Esophagus muscularis mucosa (tissue), 4 donors: ENCODE data around the gene SLC35E1. TPM values are rescaled to one million over a fixed set of nuclear protein-coding genes. Genes with fewer than 3 reads are reported as not detected.

Source experiments
- DNase-seq: peaks from one replicate; pipeline ENCODE4 v3.0.0-alpha.2; 2017; ENCODE audit errors: extremely low spot score
- H3K27ac ChIP-seq, 4 donors: fragments of 200-600 bp; sonication (generic); replicated peaks in 1 of 4; 1 replicate in 3 of 4; 2 replicates in 1 of 4; pipeline ENCODE4 v1.5.1; 2016 to 2019; ENCODE audit warnings: mild to moderate bottlenecking in 1 of 4
- H3K27me3 ChIP-seq, 4 donors: fragments of 200-600 bp; sonication (generic); one replicate each; pipeline versions ENCODE4 v1.5.1 to v1.6.0; 2016 to 2019
- H3K36me3 ChIP-seq, 4 donors: fragments of 200-600 bp; sonication (generic); one replicate each; pipeline ENCODE4 v1.5.1; 2016 to 2019
- H3K4me1 ChIP-seq, 4 donors: fragments of 200-600 bp; sonication (generic); one replicate each; pipeline ENCODE4 v1.5.1; 2016 to 2019
- H3K4me3 ChIP-seq, 4 donors: fragments of 200-600 bp; sonication (generic); 1 replicate in 2 of 4; 2 replicates in 2 of 4; pipeline ENCODE4 v1.5.1; 2016 to 2019; ENCODE audit warnings: mild to moderate bottlenecking in 4 of 4, moderate library complexity in 1 of 4
- H3K9me3 ChIP-seq, 4 donors: fragments of 200-600 bp; sonication (generic); 1 replicate in 3 of 4; 2 replicates in 1 of 4; pipeline ENCODE4 v1.5.1; 2016 to 2019
- CTCF ChIP-seq, 3 experiments: fragments of 200-600 bp in 2 of 3; fragments of 450-650 bp in 1 of 3; sonication (generic) in 2 of 3; IDR thresholded peaks; one replicate each; pipeline ENCODE4 v1.5.1; 2017 to 2019; ENCODE audit warnings: antibody characterized with exemption in 3 of 3, mild to moderate bottlenecking in 2 of 3, moderate library complexity in 1 of 3
- EP300 ChIP-seq: sonication (generic); formaldehyde crosslinking; IDR thresholded peaks from one replicate; pipeline ENCODE4 v1.6.1; 2017; ENCODE audit warnings: antibody characterized with exemption
- POLR2A ChIP-seq: fragments of 450-650 bp; IDR thresholded peaks from one replicate; pipeline ENCODE4 v1.6.1; 2017; ENCODE audit warnings: antibody characterized with exemption, moderate library complexity, mild to moderate bottlenecking, low read depth
- POLR2AphosphoS5 ChIP-seq, 2 donors: sonication (generic); formaldehyde crosslinking; IDR thresholded peaks; one replicate each; pipeline ENCODE4 v1.6.1; 2017; ENCODE audit warnings: antibody characterized with exemption in 2 of 2
- WGBS: methylation state at CpG from one replicate; pipeline ENCODE4 v1.1.5; 2018; 5-methylcytosine and 5-hydroxymethylcytosine counted together
- intact Hi-C: fragments of 100-400 bp; cut with DNase I; formaldehyde crosslinking; loops from one replicate; pipeline ENCODE4 v1.15.1; 2023
- total RNA-seq, 4 donors: library from RNA; depleted of rRNA; stranded (reverse); fragments of >200 nt; gene quantifications; one replicate each; pipeline versions ENCODE4 v1.1.0 to v1.2.1, GENCODE V29; 2016

SLC35E1 gene
- total RNA-seq, 4 donors from 2014 or later, result 22.8 to 39.7 (median 34.0) TPM

GRCh38 chr19:16618248-16618647 is 46.0 kb upstream of the SLC35E1 start:
- Histone ChIP-seq H3K4me3 (no peak overlapping the region), H3K9me3 (no peaks in the 10 kb centered on the region), H3K27ac (no peak overlapping the region), H3K36me3 (peaks cover 0 to under 1% (median 0%) of the 10 kb centered on the region in 4 donors), H3K4me1 (peaks cover 36 to 99% (median 71%) of the 10 kb centered on the region in 4 donors), H3K27me3 (no peaks in the 10 kb centered on the region)
- intact Hi-C loops, result no loop called here
- DNase-seq, result no peak
- WGBS, result 100% methylated on average over 7 of the region's 7 CpGs
- TF ChIP-seq POLR2A, result no peak
- no peak for TF ChIP-seq CTCF (IDR thresholded peaks at IDR 0.05)
- TF ChIP-seq EP300, result no peak

- TF ChIP-seq POLR2AphosphoS5 (IDR thresholded peaks at IDR 0.05) (no peak), EP300 (no peak), CTCF (IDR thresholded peaks at IDR 0.05) (no peak), POLR2A (no peak)
- intact Hi-C loops, result no loop called here
- Histone ChIP-seq H3K4me3 (no peak overlapping the region), H3K27ac (no peak overlapping the region), H3K4me1 (peaks cover 47 to 97% (median 64%) of the 10 kb centered on the region in 4 donors), H3K27me3 (no peaks in the 10 kb centered on the region), H3K36me3 (no peaks in the 10 kb centered on the region), H3K9me3 (no peaks in the 10 kb centered on the region)
- no peak for DNase-seq
- 25% methylated on average over 1 of the region's 1 CpG for WGBS
Measured at GRCh38 chr19:16615808-16616207, 43.6 kb upstream of the SLC35E1 start.

GRCh38 chr19:16614941-16615340 is 42.7 kb upstream of the SLC35E1 start:
- peaks cover 45 to 89% (median 56%) of the 10 kb centered on the region in 4 donors for H3K4me1 ChIP-seq
- WGBS, result 36% methylated on average over 2 of the region's 2 CpGs
- intact Hi-C loops, result no loop called here

GRCh38 chr19:16613841-16614240 is 41.6 kb upstream of the SLC35E1 start:
- Histone ChIP-seq H3K27me3 (no peaks in the 10 kb centered on the region), H3K9me3 (no peaks in the 10 kb centered on the region), H3K36me3 (no peaks in the 10 kb centered on the region), H3K27ac (no peak overlapping the region), H3K4me1 (peaks cover 43 to 80% (median 49%) of the 10 kb centered on the region in 4 donors), H3K4me3 (no peak overlapping the region)
- DNase-seq, result no peak
- TF ChIP-seq POLR2AphosphoS5 (IDR thresholded peaks at IDR 0.05) (no peak), CTCF (IDR thresholded peaks at IDR 0.05) (no peak), POLR2A (no peak), EP300 (no peak)
- WGBS, result 89% methylated on average over 1 of the region's 2 CpGs
- intact Hi-C loops, result no loop called here

More at GRCh38 chr19:16614941-16615340, 42.7 kb upstream of the SLC35E1 start:
- H3K9me3 ChIP-seq, result no peaks in the 10 kb centered on the region
- no peaks in the 10 kb centered on the region for H3K27me3 ChIP-seq
- DNase-seq, result no peak
- no peak for TF ChIP-seq CTCF (IDR thresholded peaks at IDR 0.05)
- no peaks in the 10 kb centered on the region for H3K36me3 ChIP-seq
- no peak overlapping the region for H3K4me3 ChIP-seq
- no peak overlapping the region for H3K27ac ChIP-seq

- TF ChIP-seq POLR2AphosphoS5 (IDR thresholded peaks at IDR 0.05) (no peak), EP300 (no peak), CTCF (IDR thresholded peaks at IDR 0.05) (no peak), POLR2A (no peak)
- intact Hi-C loops, result no loop called here
- no peaks in the 10 kb centered on the region for H3K36me3 ChIP-seq
- H3K9me3 ChIP-seq, result no peaks in the 10 kb centered on the region
- peak overlapping the region in 1 of 4 donors; percentile 35 for H3K27ac ChIP-seq
- no peak for DNase-seq
- H3K4me1 ChIP-seq, result peaks cover 47 to 80% (median 51%) of the 10 kb centered on the region in 4 donors
- no peak overlapping the region for H3K4me3 ChIP-seq
- H3K27me3 ChIP-seq, result no peaks in the 10 kb centered on the region
- WGBS, result 59% methylated on average over 3 of the region's 3 CpGs
Measured at GRCh38 chr19:16612636-16613035, 40.4 kb upstream of the SLC35E1 start.
